Medulla oblongata (tissue), 1 donor: ENCODE data around the gene MED8.
A peak's percentile ranks its signal among the peaks of the same experiment; 100 is the strongest.
"Not testable (repeated sequence)": the region's sequence is repeated elsewhere in the genome, so short reads cannot be mapped to it uniquely, and the experiment has no call there.

Experiments used
- DNase-seq: peaks from one replicate; pipeline ENCODE4 v3.0.0-alpha.2; 2015; ENCODE audit errors: extremely low spot score

MED8 gene

DNA sequence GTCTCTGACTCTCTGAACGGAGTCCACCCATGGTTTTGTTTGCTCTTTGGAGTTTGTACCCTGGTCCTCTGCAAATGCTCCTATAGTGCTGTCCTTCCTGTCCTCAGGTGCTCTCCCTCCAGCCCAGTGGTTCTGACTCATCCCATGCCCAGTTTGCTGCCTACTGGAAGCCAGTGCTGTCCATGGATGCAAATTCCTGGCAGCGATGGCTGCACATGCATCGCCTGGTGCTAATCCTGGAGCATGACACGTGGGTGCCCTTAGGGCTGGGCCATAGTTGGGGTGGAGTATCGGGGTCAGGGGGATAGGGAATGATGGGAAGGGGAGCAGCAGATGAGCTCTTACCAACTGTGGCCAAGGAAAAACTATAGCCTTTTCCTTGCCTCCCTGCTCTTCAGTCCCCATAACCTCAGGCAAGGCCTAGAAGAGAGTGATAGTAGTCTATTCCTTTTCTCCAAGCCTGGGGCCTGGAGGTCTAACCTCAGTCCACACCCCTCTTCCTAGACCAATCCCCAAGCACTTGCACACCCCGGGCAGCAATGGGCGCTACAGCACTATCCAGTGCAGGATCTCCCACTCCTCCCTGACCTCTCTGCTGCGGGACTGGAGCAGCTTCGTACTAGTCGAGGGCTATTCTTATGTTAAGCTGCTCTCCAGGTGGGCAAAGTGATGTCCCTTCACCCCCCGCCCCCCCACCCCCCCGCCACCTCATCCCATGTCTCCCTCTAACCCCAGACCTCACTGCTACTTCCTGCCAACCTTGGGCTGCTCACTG lies 32.6 kb upstream of the MED8 start:
- no peak for DNase-seq

DNA sequence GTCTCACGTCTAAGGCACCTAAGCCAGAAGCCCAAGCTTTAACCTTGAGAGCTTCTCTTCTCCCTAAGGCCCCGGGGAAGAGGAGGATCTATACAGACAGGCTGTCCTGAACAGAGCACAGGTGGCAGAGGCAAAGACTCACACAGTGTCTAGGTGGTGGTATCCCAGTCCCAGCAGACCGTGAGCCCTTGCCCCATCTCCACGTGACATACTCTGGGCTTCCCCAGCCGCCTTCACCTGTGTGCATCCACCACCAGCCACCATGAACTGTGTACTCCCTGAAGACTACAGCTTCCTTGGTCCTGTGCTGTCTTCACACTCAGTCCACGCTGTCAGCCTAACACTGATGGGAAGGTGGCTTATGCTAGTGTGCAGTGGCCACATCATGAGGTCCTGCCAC lies 31.8 kb upstream of the MED8 start:
- DNase-seq, result no peak

DNA sequence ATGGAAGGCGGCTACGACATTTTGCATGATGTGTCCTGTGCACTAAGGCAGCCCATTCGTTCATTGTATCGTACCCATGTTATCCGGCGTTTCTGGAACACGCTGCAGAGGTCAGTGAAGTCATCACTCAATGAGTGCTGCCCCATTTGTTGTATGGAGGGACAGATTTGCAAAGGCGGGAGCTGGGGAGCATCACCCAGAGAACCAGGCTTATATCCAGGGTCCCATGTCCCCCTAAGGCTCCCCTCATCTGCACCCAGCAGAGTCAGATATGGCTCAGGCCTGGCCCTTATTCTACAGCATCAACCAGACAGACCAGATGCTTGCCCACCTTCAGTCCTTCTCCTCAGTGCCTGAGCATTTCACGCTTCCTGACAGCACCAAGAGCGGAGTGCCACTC lies 31.3 kb upstream of the MED8 start:
- DNase-seq, result no peak

DNA sequence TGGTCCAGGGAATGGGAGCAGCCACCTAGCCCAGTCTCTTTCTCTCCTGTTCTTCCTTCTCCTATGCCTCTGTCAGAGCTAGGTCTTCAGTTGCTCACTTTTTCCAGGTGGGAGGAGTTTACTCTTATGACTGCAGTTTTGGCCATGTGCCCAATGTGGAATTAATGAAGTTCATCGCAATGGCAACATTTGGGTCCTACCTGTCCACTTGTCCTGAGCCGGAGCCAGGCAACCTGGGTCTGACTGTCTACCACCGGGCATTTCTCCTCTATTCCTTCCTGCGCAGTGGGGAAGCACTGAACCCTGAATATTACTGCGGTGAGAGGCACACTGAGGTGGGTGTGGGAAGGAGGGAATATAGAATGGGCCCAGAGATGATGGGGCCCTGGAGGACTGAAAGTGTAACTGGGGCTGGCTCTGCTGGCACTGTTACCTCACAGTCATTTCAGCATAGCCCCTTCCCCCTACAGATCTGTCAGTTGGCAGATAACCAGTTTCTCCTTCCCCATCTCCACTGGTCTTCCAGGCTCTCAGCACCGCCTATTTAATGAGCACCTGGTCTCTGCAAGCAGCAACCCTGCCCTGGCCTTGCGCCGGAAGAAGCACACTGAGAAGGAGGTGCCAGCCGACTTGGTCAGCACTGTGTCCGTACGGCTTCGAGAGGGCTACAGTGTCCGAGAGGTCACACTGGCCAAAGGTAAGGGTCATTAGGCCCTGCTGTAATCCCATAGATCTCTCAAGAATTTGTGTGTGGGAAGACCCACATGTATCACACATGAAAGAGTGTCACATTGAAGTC lies 30.2 kb upstream of the MED8 start:
- DNase-seq, result no peak

DNA sequence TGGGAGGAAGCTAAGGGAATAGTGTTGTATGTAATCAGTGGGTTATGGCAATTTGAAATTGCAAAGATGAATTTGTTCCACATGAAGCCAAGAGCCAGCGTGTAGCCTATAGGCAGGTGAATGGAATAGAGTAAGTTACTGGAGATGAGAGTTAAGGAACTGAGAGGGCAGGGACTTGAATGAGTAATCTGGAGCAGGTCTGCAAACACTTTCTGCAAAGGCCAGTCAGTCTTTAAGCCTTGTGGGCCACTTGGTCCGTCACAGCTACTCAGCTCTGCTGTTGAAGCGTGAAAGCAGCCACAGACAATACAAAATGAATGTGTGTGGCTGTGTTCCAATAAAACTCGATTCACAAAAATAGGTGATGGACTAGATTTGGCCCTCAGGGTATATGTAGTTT lies 29.3 kb upstream of the MED8 start:
- DNase-seq, result no peak

DNA sequence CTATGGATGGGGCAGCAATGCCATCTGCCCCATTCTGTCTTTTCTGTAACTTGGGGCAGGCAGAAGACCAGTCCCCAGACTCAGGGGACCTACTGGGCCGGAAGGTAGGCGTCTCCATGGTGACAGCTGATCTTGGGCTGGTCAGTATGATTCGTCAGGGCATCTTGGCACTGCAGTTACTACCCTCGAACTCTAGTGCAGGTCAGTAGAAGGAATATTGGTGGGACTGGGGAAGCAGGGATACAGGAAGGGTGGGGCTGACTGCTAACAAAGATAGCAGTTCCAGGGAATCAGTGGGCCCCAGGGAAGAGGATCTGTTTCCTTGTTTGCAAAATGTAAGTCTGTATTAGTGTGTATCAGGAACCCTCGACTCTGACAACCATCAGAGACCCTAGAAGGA lies 26.3 kb upstream of the MED8 start:
- DNase-seq, result no peak

DNA sequence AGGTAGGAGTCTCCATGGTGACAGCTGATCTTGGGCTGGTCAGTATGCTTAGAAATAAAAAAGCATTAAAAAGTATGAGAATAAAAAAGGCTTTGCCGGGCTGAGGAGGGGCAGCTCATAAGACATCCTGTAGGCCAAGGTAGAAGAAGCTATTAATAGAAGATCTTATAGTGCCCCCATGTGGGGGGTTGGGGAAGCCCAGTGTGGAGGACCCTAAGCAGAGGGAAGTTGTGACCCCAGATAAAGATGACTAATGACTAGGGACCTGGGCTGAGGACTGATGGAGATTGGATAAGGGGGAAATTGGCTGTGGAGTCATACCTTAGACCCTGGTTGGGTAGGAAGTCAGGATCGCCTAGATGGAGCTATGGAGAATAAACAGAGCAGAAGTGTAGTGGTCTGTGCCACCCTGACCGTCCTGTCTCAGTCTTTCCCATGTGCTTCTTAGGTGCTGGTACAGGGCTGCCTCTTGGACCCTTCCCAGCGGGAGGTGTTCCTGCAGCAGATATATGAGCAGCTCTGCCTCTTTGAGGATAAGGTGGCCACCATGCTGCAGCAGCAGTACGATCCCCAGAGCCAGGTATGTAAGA lies 25.1 kb upstream of the MED8 start:
- peak; percentile 69 for DNase-seq

DNA sequence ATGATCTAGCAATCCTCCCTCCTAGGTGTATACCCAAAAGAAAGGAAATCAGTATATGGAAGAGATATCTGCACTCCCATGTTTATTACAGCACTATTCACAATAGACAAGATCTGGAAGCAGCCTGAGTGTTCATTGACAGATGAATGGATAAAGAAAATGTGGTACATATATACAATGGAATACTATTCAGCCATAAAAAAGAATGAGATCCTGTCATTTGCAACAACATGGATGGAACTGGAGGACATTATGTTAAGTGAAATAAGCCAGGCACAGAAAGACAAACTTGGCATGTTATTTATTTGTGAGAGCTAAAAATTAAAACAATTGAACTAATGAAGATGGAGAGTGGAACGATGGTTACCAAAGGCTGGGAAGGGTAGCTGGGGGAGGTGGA lies 23.8 kb upstream of the MED8 start:
- not testable (repeated sequence) for DNase-seq

DNA sequence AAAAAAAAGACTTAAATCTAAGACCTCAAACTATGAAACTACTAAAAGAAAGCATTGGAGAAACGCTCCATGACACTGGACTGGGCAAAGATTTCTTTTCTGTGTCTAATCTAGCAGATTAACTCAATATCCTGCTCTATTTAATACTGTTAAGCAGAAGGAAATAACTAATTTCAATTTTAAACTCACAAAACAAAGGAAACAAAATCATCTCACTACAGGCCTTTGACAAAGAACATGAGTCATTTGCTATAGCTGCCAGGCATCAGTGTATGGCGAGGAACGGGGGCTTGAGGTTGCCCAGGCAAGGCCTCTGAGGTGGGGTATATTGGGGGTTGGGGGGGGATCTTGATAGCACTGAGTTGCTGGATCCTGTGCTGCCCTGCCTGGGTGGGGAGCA lies 21.0 kb upstream of the MED8 start:
- no peak for DNase-seq

DNA sequence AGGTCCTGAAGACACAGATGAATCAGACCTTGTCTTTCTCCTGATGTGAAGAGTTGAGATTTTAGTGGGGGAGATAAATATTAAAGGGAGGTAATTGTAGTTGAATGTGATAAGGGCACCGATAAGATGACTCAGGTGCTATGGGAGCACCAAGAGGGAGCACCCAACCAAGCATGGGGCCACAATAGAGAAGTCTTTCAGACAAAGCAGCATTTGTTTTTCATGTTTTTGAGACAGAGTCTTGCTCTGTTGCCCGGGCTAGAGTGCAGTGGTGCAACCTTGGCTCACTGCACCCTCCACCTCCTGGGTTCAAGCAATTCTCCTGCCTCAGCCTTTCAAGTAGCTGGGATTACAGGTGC lies 16.3 kb upstream of the MED8 start:
- no peak for DNase-seq

DNA sequence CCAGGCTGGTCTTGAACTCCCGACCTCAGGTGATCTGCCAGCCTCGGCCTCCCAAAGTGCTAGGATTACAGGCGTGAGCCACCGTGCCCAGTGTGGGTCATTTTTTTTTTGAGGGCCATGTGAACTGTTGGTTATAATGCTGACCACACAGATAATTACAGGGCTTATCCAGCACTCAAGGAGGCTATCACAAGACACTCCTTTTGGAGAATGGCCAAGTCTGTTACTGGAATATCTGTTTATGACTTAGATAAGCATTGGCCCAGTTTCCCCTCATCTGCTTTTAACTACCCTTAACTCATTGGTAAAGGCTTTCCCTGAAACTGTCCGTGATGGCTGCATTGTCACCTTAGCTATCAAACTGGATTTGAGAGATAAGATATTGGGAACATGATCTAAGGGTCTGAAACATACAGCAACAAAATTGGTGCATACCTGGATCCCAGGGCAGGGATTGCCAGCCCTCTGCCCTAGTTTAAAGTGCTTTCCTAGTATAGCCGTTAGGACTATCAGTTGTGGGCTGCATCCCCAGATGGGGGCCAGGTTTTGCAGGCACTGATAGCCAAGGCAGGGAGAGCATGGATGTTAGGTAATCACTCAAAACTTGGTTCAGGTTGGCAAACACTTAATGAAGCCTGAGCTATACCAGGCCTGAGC lies 15.7 kb upstream of the MED8 start:
- no peak for DNase-seq

DNA sequence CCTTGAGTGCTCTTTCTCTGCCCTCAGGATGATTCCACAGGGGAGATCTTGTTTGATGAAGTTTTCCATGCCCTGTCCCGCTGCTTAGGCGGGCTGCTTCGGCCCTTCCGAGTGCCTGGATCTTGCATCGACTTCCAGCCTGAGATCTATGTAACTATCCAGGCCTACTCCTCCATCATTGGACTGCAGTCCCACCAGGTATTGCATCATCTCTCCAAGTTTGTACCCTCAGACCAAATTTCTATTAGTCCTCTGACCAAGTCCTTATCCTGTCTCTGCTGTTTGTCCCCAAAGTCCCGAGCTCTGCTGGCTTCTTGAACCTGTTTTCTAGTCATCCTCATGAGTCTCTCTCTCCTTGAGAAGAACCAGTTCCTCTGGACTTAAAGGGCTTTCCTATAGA lies 14.8 kb upstream of the MED8 start:
- no peak for DNase-seq

DNA sequence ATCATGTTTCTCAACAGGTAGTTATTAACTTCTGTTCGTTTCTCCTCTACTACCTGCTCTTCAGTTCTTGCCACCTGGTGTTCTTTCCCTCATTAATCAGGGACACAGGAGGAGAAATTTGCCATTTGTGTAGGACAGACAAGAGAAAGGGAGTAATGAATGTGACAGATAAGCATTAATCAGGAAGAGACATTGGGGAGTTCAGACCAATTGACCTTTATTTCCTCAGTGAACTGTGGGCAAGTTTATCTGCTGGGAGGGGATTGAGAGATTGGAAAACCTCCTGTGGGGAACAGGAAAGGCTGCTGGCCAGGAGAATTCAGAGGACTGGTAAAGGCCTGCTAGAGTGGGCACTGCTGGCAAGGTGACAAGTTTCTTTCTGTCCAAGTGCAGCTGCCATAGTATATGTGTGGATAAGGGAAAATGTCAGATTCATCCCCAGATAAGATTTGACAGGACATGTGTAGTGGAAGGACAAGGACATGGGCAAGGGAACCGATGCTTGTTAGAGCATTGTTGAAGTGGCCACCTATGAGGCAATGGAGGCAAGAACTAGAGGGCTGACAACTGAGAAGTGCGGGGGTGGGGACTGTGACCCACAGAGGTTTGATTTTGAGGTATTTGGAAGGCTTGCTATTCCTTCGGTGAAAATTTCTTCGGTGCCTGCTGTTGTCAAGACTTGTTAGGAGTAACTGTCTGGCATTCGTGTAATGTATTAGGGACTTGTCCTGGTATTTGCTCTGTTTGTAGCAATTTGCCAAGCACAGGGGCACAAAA lies 12.7 kb upstream of the MED8 start:
- DNase-seq, result no peak

DNA sequence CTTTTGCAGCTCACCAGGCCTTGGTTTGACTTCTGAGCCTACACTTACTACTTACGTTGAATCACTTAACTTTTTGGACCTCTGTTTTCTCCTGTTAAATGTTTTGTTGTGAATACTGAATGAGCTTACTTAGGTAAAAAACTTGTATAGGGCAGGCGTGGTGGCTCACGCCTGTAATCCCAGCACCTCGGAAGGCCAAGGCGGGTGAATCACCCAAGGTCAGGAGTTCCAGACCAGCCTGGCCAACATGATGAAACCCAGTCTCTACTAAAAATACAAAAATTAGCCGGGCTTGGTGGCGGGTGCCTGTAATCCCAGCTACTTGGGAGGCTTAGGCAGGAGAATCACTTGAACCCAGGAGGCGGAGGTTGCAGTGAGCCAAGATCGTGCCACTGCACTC lies 10.8 kb upstream of the MED8 start:
- DNase-seq, result not testable (repeated sequence)

DNA sequence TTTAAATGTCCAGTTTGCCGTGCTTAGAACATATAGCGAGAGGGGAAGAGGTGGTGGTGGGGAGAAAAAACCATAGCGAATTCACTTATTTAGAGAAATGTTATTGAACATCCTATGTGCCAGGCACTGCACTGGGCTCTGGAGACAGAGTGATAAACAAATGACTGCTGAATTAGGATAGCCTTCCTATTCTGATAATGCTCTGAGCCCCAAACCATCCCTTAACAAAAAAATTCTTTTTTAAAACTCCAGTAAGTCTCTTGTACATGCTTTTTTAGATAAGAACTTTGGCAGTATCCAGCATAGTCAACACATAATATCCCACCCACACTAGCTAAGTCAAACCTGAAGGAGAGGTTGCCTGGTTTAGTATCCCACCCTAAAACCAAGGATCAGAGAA lies 8.6 kb upstream of the MED8 start:
- DNase-seq, result no peak

DNA sequence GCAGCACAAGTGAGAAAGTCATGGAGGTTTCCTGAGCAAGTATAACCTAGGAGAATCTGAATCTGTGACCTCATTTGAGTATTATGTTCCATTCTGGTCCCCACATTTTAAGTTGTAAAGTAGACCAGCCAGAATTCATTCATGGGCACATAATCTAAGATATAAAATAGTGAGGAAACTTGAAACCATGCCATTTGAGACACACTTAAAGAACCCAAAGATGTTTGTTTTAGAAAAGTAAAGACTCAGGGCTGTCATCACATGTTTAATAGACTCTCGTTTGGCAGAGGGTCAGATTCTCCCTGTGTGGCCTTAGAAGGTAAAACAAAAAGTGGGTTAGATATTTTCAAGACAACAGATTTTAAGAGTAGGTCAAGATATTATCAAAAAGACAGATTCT lies 6.5 kb upstream of the MED8 start:
- no peak for DNase-seq

DNA sequence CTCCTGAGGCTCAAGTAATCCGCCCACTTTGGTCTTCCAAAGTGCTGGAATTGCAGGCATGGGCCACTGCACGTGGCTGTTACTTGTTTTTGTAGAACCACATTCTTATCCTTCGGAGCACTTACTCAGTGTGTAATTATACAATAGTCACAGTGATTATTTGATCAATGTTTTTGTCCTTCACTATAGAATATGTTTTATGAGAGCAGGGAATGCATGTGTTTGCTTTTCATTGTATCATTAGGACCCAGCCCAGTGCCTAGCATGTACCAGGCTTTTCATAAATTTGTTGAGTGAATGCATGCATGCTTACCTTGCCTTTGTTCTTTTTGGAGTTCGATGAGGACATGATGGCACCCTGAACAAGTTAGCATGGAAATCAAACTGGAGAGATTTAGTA lies 5.9 kb upstream of the MED8 start:
- no peak for DNase-seq

DNA sequence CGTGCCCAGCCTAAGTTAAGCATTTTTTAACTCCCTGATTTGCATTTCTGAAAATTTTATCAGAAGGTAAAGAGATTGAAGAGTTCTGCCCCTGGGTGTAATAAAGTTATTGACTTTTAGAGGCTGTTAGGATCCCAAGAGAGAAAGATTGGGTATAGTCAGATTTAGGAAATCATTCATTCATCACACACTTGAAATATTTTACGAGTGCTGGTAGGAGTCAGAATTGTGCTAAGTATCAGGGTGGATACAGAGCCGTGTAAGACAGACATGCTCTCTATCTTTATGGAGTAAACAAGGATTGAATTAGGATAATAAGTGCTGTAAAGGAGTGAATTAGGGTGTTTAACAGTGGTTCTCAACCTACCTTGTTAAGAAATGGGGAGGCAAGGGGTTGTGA lies 3.1 kb upstream of the MED8 start:
- DNase-seq, result no peak

DNA sequence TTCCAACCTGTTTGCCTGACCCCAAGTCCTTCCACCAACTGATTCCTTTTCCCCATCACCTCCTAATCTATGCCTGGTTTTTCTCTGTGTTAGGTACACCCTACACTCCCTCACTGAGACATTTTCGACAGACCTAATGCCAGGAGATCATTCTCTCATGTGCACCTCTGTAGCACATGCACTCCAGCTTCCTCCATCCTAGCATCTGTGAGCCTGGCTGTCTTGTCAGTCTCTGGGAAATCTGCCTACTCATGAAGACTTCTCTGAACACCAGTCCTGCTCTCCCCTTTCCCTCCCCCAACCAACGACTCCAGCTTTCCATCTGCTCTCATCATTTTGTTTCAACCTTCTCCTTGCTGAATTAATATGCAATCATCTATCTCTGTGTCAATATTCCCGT lies 987 bp downstream of the MED8 start:
- no peak for DNase-seq

DNA sequence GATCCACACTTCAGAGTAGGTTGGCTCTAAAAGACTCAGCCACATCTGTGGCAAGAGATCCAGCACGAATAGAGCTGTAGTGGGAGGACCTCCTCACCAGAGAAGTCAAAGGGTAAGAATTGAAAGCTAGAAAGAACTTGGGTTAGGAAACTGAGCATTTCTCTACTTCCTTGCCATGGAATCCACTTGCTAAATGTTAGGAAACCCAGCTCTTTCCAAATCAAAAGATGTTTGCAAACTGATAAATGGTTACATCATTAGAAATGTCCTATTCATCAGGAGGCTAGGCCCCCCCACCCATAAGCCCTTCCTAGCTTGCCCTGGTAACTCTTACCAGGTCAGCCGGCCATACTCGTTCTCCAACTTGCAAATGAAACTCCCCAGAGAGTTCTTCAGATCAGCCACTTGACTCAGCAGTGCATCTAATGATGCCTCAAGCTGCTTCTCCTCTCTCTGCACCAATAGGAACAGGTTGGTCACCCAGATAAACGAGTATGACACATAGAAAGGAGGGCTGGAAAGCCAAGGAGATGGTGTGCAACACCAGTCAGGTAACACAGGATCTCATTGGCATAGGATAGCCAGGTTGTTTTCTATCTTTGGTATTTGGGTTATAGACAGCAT lies 1.5 kb downstream of the MED8 start:
- no peak for DNase-seq

DNA sequence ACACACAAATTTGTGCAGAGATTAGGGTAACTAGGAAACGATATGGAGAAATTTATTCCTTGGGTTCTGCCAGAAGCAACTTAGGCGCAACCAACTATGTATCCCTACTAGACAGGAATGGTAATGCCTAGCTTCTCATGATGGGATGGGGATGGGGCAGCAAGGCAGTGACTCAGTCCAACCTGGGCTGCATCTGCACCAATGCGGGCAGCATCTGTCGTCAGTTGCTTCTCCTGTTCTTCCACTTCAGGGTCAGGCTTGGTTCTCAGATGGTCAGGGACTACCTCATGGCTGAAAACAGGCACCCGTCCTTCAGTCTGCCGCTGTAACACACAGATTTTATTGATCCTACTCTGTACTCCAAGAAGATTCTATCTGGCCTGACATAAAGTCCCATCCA lies 2.9 kb downstream of the MED8 start:
- DNase-seq, result no peak
